ENCODE data around the gene SECISBP2. TPM values are rescaled to one million over a fixed set of nuclear protein-coding genes. Genes with fewer than 3 reads are reported as not detected.

Gene SECISBP2
- total RNA-seq, 1 donor from 2014 or later, result 55.6 TPM

- H3K9me3 ChIP-seq, result no peaks in the 10 kb centered on the region
- H3K36me3 ChIP-seq, result peaks cover 38% of the 10 kb centered on the region
- no peak overlapping the region for H3K27ac ChIP-seq
- no peak for DNase-seq
- no peak for ATAC-seq
- H3K4me1 ChIP-seq, result no peaks in the 10 kb centered on the region
- no peaks in the 10 kb centered on the region for H3K27me3 ChIP-seq (ENCODE audit: low read depth)
- intact Hi-C loops (cut with DNase I), result no loop called here
- no peak overlapping the region for H3K4me3 ChIP-seq
- TF ChIP-seq CTCF (IDR thresholded peaks at IDR 0.05), result no peak
Observed at GRCh38 chr9:89377411-89377810, 59.1 kb downstream of the SECISBP2 start.

DNA sequence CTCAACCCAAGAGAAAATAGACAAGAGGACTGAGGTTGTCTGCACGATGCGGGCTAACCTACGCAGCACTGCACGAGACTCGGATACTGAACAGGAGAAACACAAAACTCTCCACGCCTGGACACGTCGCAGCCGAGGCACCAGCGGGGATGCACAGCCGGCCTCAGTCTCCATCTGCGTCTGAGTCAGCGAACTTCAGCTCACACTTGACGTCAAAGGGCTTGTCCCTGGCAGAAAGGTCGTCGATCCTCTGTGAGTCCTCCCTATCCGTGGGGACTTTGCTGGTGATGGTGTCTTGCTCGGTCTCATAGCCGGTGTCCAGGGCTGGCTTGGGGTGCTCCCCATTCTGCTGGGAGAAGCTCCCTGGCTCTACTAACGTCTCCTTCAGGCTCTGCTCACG is 60.2 kb downstream of the SECISBP2 start:
- DNase-seq (no peak), ATAC-seq (no peak)
- Histone ChIP-seq H3K4me1 (no peaks in the 10 kb centered on the region), H3K9me3 (no peaks in the 10 kb centered on the region), H3K4me3 (no peak overlapping the region), H3K27me3 (ENCODE audit: low read depth) (no peaks in the 10 kb centered on the region), H3K27ac (no peak overlapping the region), H3K36me3 (peaks cover 47% of the 10 kb centered on the region)
- TF ChIP-seq CTCF (IDR thresholded peaks at IDR 0.05), result no peak
- intact Hi-C loops (cut with DNase I), result no loop called here

DNA sequence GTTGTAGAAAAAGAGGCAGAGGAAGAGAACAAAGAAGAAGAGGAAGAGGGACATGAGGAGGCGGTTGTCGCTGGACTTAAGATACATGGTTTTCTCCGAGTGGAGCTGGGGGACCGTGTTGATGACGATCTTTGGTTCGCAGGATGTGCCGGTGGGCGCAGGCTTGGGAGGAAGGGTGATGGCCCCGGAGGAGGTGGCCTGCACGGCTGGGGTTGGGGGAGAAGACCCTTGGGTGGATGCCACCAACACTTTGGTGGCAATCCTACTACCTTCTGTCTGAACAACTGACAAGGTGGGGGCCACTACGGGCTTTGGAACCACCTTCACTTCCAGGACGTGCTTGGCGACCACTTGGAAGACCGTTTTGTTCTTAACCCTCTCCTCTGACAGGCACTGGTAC is 60.7 kb downstream of the SECISBP2 start:
- intact Hi-C loops (cut with DNase I), result no loop called here
- H3K27me3 ChIP-seq (ENCODE audit: low read depth), result no peaks in the 10 kb centered on the region
- no peaks in the 10 kb centered on the region for H3K9me3 ChIP-seq
- DNase-seq, result no peak
- H3K27ac ChIP-seq, result no peak overlapping the region
- peaks cover 51% of the 10 kb centered on the region for H3K36me3 ChIP-seq
- TF ChIP-seq CTCF (IDR thresholded peaks at IDR 0.05), result no peak
- H3K4me3 ChIP-seq, result no peak overlapping the region
- no peak for ATAC-seq
- no peaks in the 10 kb centered on the region for H3K4me1 ChIP-seq

- TF ChIP-seq CTCF (IDR thresholded peaks at IDR 0.05), result no peak
- no peak overlapping the region for H3K4me3 ChIP-seq
- no peak overlapping the region for H3K27ac ChIP-seq
- no peak for ATAC-seq
- intact Hi-C loops (cut with DNase I), result no loop called here
- H3K27me3 ChIP-seq (ENCODE audit: low read depth), result no peaks in the 10 kb centered on the region
- H3K36me3 ChIP-seq, result peaks cover 56% of the 10 kb centered on the region
- H3K4me1 ChIP-seq, result no peaks in the 10 kb centered on the region
- DNase-seq, result no peak
- no peaks in the 10 kb centered on the region for H3K9me3 ChIP-seq
Observed at GRCh38 chr9:89379508-89380115, 61.3 kb downstream of the SECISBP2 start.

DNA sequence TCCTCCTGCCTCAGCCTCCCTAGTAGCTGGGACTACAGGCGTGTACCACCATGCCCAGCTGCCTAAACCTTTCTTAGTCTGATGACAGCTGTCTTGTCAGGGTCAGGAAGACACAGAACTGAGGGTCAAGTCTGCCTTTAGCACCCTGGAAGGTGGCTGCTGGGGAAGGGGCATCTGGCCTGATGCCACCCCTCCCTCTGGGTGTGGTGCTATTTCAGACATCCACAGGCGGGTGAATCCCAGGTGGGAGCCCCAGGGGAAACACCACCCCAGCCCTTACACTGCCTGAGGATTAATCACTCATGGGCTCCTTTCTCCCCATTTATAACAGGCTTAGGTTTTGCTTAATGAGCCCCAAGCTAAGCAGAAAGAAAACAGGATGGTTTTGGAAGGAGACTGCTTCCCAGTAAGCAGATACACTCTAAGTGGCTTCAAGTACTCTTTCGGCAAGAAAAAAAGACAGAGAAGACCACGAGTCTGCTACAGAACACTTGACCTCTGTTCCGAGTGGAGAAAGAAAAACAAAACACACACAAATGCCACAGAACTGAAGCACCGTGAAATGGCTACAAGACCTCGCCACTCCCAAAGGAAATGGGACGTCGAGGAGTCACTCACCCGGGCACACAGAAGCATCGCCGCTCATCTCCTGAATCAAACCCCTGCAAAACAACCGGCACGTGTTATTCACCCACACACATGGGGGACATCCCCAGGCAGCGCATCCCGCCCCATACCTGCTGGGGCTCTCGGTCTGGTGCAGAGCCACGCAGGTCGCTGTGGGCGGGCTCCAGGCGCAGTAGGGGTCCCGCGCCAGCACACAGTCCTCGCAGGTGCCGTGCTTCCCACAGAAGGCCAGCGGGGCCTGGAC is 62.4 kb downstream of the SECISBP2 start:
- no peaks in the 10 kb centered on the region for H3K27me3 ChIP-seq (ENCODE audit: low read depth)
- no peak for DNase-seq
- intact Hi-C loops (cut with DNase I), result no loop called here
- TF ChIP-seq CTCF (IDR thresholded peaks at IDR 0.05), result no peak
- H3K4me1 ChIP-seq, result no peaks in the 10 kb centered on the region
- peaks cover 67% of the 10 kb centered on the region for H3K36me3 ChIP-seq
- peak; percentile 19 to 24 for ATAC-seq
- no peak overlapping the region for H3K27ac ChIP-seq
- no peaks in the 10 kb centered on the region for H3K9me3 ChIP-seq
- no peak overlapping the region for H3K4me3 ChIP-seq

All from lower lobe of right lung (tissue), 2 donors.